Left renal pelvis (tissue), 4 donors: ENCODE results near the gene UMODL1. TPM values are rescaled to one million over a fixed set of nuclear protein-coding genes. Genes with fewer than 3 reads are reported as not detected.

Source experiments
- DNase-seq, 4 donors: peaks; one replicate each; pipeline ENCODE4 v3.0.0-alpha.2; 2013; ENCODE audit warnings: low read depth in 4 of 4, low spot score in 3 of 4
- polyA plus RNA-seq, 4 donors: library from polyadenylated mRNA; unstranded; fragments of 120-200 nt; gene quantifications; one replicate each; pipeline ENCODE4 v1.2.1, GENCODE V29; 2013; ENCODE audit not compliant: insufficient read length in 4 of 4

The UMODL1 gene
- polyA plus RNA-seq, 4 donors, result 0.06 to 0.09 (median 0.08) TPM; not detected in 1

- no peak for DNase-seq
These were observed 73.8 kb downstream of the UMODL1 start for GRCh38 chr21:42144679-42145568.

GRCh38 chr21:42145569-42146272 lies 74.6 kb downstream of the UMODL1 start:
- DNase-seq, result no peak

GRCh38 chr21:42146273-42146805 lies 75.2 kb downstream of the UMODL1 start:
- DNase-seq, result no peak

- no peak for DNase-seq
These were observed 75.7 kb downstream of the UMODL1 start for GRCh38 chr21:42146821-42147220.

- DNase-seq, result no peak
These were observed 76.4 kb downstream of the UMODL1 start for GRCh38 chr21:42147386-42148020.

GRCh38 chr21:42148097-42148496 lies 77.0 kb downstream of the UMODL1 start:
- DNase-seq, result no peak

- DNase-seq, result no peak
These were observed 77.5 kb downstream of the UMODL1 start for GRCh38 chr21:42148584-42148983.

- no peak for DNase-seq
These were observed 78.7 kb downstream of the UMODL1 start for GRCh38 chr21:42149656-42150473.

- no peak for DNase-seq
These were observed 79.5 kb downstream of the UMODL1 start for GRCh38 chr21:42150474-42151085.

- DNase-seq, result no peak
These were observed 80.2 kb downstream of the UMODL1 start for GRCh38 chr21:42151148-42151947.

- no peak for DNase-seq
These were observed 80.8 kb downstream of the UMODL1 start for GRCh38 chr21:42151948-42152220.

GRCh38 chr21:42153046-42153686 lies 82.0 kb downstream of the UMODL1 start:
- no peak for DNase-seq

- no peak for DNase-seq
These were observed 82.6 kb downstream of the UMODL1 start for GRCh38 chr21:42153746-42154145.

- no peak for DNase-seq
These were observed 83.3 kb downstream of the UMODL1 start for GRCh38 chr21:42154237-42155044.

- no peak for DNase-seq
These were observed 84.1 kb downstream of the UMODL1 start for GRCh38 chr21:42155045-42155855.

GRCh38 chr21:42156690-42157605 lies 85.8 kb downstream of the UMODL1 start:
- no peak for DNase-seq
